Activated B cell treated with CpG ODN at 0.5 μM for 24 hours (primary cell): Measurements from ENCODE around the gene NRXN2. TPM values are rescaled to one million over a fixed set of nuclear protein-coding genes. Genes with fewer than 3 reads are reported as not detected.
A peak's percentile ranks its signal among the peaks of the same experiment; 100 is the strongest.

ENCODE experiments used
- ATAC-seq: fragments of 200-7000 bp; cut with Tn5 transposase; one replicate; pipeline ENCODE4 v1.10.0; 2021; ENCODE audit warnings: low read depth, mild to moderate bottlenecking, moderate library complexity
- CTCF ChIA-PET: fragments of 350-600 bp; sonication (Branson Sonifier 250); formaldehyde crosslinking; loops from one replicate; lab custom pipeline; 2021; ENCODE audit warnings: antibody characterized with exemption; lab: Charles Lee
- POLR2A ChIA-PET: fragments of 350-600 bp; sonication (Branson Sonifier 250); formaldehyde crosslinking; loops from one replicate; lab custom pipeline; 2021; ENCODE audit warnings: antibody characterized with exemption; lab: Charles Lee
- DNase-seq: peaks from one replicate; pipeline ENCODE4 v3.0.0; 2022
- H3K27ac Mint-ChIP-seq: one replicate; pipeline ENCODE4 v1.8.0; 2020; ENCODE audit warnings: mixed read lengths
- H3K27me3 Mint-ChIP-seq: one replicate; pipeline ENCODE4 v1.8.0; 2021; ENCODE audit warnings: mixed read lengths
- H3K36me3 Mint-ChIP-seq: one replicate; pipeline ENCODE4 v1.8.0; 2021; ENCODE audit warnings: low read depth, mixed read lengths
- H3K4me1 Mint-ChIP-seq: one replicate; pipeline ENCODE4 v1.8.0; 2021; ENCODE audit warnings: mixed read lengths
- H3K4me3 Mint-ChIP-seq: one replicate; pipeline ENCODE4 v1.8.0; 2020; ENCODE audit warnings: mild to moderate bottlenecking, mixed read lengths
- H3K9me3 Mint-ChIP-seq: one replicate; pipeline ENCODE4 v1.8.0; 2020; ENCODE audit warnings: mixed read lengths
- CTCF ChIP-seq: fragments of 200-600 bp; IDR thresholded peaks from one replicate; pipeline ENCODE4 v1.8.0; 2022; ENCODE audit warnings: antibody characterized with exemption, mild to moderate bottlenecking
- intact Hi-C: fragments of 100-400 bp; cut with micrococcal nuclease; formaldehyde crosslinking; loops from one replicate; pipeline ENCODE4 v1.15.1; 2024
- total RNA-seq: library from RNA; stranded (reverse); gene quantifications from 2 replicates; pipeline ENCODE4 v1.2.3, GENCODE V29; 2022

NRXN2 gene
- total RNA-seq, 1 donor from 2014 or later: 0.73 TPM

GRCh38 chr11:64656862-64657261 lies 66.1 kb downstream of the NRXN2 start:
- no peak for DNase-seq
- no peaks in the 10 kb centered on the region for H3K36me3 Mint-ChIP-seq
- H3K27me3 Mint-ChIP-seq: peaks cover 3% of the 10 kb centered on the region
- H3K4me3 Mint-ChIP-seq: no peak overlapping the region
- no peak for TF ChIP-seq CTCF
- H3K9me3 Mint-ChIP-seq: no peaks in the 10 kb centered on the region
- H3K27ac Mint-ChIP-seq: no peak overlapping the region
- POLR2A ChIA-PET: no interaction called here
- intact Hi-C loops: no loop called here
- CTCF ChIA-PET: interaction anchor here (1.6 kb wide), 1 partner anchor 32 kb away, joined by 8 read pairs; no protein-coding TSS in a partner anchor
- ATAC-seq: no peak
- H3K4me1 Mint-ChIP-seq: peaks cover 27% of the 10 kb centered on the region

- Mint-ChIP-seq H3K27ac (no peak overlapping the region), H3K4me1 (peaks cover 27% of the 10 kb centered on the region)
- intact Hi-C loops: loop anchor here (1.0 kb wide), 1 partner anchor 88 kb away; the partner anchor contains the start of gene RASGRP2
These were observed 66.9 kb downstream of the NRXN2 start for GRCh38 chr11:64655941-64656601.

GRCh38 chr11:64654958-64655541 lies 67.9 kb downstream of the NRXN2 start:
- no peak for TF ChIP-seq CTCF
- intact Hi-C loops: loop anchor here (1.0 to 5.0 kb wide), 3 partner anchors 32 to 293 kb away; partner anchors contain the start of gene RASGRP2
- DNase-seq: no peak
- peak; percentile 87 for ATAC-seq
- Mint-ChIP-seq H3K27me3 (no peaks in the 10 kb centered on the region), H3K27ac (peak overlapping the region; percentile 84), H3K9me3 (no peaks in the 10 kb centered on the region), H3K36me3 (no peaks in the 10 kb centered on the region), H3K4me1 (peaks cover 27% of the 10 kb centered on the region), H3K4me3 (peak overlapping the region; percentile 59)
- ChIA-PET POLR2A (interaction anchor here (0.7 kb wide), 1 partner anchor 74 kb away, joined by 3 read pairs; no protein-coding TSS in a partner anchor), CTCF (interaction anchor here (1.1 to 1.3 kb wide), 2 partner anchors 34 to 299 kb away, joined by 3 read pairs; no protein-coding TSS in a partner anchor)

More at GRCh38 chr11:64655941-64656601, 66.9 kb downstream of the NRXN2 start:
- ChIA-PET CTCF (interaction anchor here (1.6 kb wide), 1 partner anchor 33 kb away, joined by 8 read pairs; no protein-coding TSS in a partner anchor), POLR2A (no interaction called here)
- TF ChIP-seq CTCF: no peak
- no peaks in the 10 kb centered on the region for H3K9me3 Mint-ChIP-seq
- DNase-seq (no peak), ATAC-seq (no peak)
- no peaks in the 10 kb centered on the region for H3K36me3 Mint-ChIP-seq
- H3K4me3 Mint-ChIP-seq: no peak overlapping the region
- H3K27me3 Mint-ChIP-seq: peaks cover 3% of the 10 kb centered on the region

GRCh38 chr11:64654439-64654838 lies 68.6 kb downstream of the NRXN2 start:
- no peak for ATAC-seq
- Mint-ChIP-seq H3K27me3 (no peaks in the 10 kb centered on the region), H3K27ac (peak overlapping the region; percentile 84), H3K4me1 (peaks cover 27% of the 10 kb centered on the region), H3K9me3 (no peaks in the 10 kb centered on the region), H3K36me3 (no peaks in the 10 kb centered on the region), H3K4me3 (no peak overlapping the region)
- ChIA-PET CTCF (interaction anchor here (1.1 to 1.3 kb wide), 3 partner anchors 34 to 450 kb away, joined by 3 read pairs; no protein-coding TSS in a partner anchor), POLR2A (no interaction called here)
- DNase-seq: no peak
- no peak for TF ChIP-seq CTCF
- intact Hi-C loops: loop anchor here (5.0 kb wide), 2 partner anchors 33 to 292 kb away; no protein-coding TSS in a partner anchor
